PC-3 (cell line): ENCODE results near the gene MEI1.

Experiments
- EZH2 ChIP-seq: fragments of 300-600 bp; sonication (generic); IDR thresholded peaks from one replicate; pipeline ENCODE4 v1.6.1; 2017; ENCODE audit warnings: antibody characterized with exemption, mild to moderate bottlenecking, low read length; ENCODE audit not compliant: unreplicated experiment
- TF ChIP-seq, protein P1 (sequence below): fragments of 300-600 bp; sonication (generic); conservative IDR thresholded peaks from 2 replicates; pipeline ENCODE4 v1.5.1; 2017; ENCODE audit warnings: antibody characterized with exemption, low read depth, mild to moderate bottlenecking, low read length

DNA sequence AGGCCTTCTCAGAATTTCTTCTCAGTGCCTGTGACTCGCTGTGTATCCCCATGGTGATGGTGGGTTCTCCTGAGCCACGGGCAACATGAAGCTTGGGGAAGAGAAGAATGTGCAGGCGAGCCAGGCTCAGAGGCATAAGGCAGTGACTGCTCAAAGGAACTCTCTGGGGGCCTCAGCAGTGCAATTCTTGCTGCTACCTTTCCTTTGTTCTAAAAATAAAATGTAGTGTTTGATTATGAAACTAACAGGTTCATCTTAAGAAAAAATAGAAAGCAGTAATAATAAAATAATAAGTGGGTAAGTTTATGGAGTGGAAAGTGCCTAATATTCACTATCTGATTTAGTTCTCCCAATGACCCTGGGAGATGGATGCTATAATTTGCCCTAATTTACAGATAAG lies 46.7 kb downstream of the MEI1 start:
- TF ChIP-seq, protein P1, sequence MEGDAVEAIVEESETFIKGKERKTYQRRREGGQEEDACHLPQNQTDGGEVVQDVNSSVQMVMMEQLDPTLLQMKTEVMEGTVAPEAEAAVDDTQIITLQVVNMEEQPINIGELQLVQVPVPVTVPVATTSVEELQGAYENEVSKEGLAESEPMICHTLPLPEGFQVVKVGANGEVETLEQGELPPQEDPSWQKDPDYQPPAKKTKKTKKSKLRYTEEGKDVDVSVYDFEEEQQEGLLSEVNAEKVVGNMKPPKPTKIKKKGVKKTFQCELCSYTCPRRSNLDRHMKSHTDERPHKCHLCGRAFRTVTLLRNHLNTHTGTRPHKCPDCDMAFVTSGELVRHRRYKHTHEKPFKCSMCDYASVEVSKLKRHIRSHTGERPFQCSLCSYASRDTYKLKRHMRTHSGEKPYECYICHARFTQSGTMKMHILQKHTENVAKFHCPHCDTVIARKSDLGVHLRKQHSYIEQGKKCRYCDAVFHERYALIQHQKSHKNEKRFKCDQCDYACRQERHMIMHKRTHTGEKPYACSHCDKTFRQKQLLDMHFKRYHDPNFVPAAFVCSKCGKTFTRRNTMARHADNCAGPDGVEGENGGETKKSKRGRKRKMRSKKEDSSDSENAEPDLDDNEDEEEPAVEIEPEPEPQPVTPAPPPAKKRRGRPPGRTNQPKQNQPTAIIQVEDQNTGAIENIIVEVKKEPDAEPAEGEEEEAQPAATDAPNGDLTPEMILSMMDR = no peak
- TF ChIP-seq EZH2 = no peak
